ENCODE data around the gene OSBPL1A.

OSBPL1A gene

GRCh38 chr18:24333084-24333483, 64.5 kb downstream of the OSBPL1A start:
- DNase-seq, result no peak

GRCh38 chr18:24326211-24326610, 71.4 kb downstream of the OSBPL1A start:
- no peak for DNase-seq

GRCh38 chr18:24322584-24323136, 75.0 kb downstream of the OSBPL1A start:
- no peak for DNase-seq

GRCh38 chr18:24321071-24321470, 76.6 kb downstream of the OSBPL1A start:
- no peak for DNase-seq

GRCh38 chr18:24319757-24320156, 77.9 kb downstream of the OSBPL1A start:
- DNase-seq, result no peak

DNA sequence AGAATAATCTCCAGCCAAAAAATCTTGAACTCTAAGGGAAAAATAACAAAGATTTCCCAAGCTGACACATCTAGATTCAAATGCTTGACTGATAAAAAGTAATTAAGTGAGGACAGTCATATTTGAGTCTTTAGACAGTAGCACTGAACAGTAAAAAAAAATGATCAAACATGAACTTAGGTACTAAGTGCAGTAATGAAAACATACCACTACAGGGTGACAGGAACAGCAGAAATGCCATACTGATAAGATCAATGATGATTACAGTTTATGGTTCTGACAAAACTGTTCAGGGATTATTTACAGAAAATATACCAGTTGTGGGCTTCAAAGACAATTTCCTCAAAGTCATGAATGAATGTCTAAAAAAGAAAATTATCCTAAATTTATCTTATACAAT, 80.3 kb downstream of the OSBPL1A start:
- DNase-seq, result no peak

- no peak for DNase-seq
Measured at GRCh38 chr18:24315170-24315569, 82.5 kb downstream of the OSBPL1A start.

- no peak for DNase-seq
Measured at GRCh38 chr18:24306201-24306600, 91.4 kb downstream of the OSBPL1A start.

- no peak for DNase-seq
Measured at GRCh38 chr18:24300703-24301102, 96.9 kb downstream of the OSBPL1A start.

GRCh38 chr18:24296276-24296675, 101.3 kb downstream of the OSBPL1A start:
- no peak for DNase-seq

- DNase-seq, result no peak
Measured at GRCh38 chr18:24293254-24293653, 104.4 kb downstream of the OSBPL1A start.

DNA sequence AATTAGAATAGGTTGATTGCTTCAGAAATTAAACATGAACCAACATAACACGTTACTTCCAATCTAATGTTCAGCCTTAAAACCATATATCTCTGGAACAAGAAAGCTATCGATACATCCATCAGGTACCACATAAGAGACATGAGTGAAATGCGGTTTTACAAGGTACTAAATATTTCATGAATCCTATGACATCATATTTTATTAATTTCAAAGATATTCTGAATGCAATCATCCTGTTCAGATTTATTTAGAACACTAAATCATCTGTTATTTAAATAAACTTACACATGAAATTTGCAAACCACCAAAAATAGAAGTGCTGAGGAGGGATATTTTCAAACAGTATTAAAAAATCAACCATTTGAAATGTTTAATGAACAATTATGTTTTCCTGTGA, 119.0 kb downstream of the OSBPL1A start:
- no peak for DNase-seq

DNA sequence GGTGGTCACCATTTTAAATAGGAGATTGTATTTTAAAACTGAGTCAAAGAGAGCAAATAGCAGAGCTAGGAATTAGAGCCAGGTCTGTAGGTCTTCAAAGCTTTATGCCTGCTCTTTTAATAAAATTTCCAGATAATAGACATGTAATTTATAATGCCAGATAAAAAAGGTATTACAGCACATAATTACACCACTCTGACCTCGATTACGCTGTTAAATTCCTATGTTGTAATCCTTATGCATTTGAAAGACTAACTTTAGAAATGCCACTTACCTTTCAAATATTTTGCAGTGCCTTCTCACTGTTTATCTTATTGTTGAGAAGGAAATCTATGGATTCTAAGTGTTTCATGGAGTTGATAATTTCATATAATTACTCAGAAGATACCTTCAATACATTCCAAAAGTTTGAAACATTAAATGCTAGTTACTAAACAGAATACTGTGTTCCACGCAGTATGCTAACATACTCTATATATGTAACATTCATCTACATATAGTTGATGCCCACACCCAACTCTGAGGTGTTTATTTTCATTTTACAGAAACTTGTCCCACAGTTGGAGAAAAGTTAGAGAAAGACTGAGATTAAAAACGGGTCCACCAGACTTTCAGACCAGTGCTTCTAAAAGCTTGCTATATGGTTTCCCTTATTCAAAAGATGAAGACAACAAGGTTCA, 120.0 kb downstream of the OSBPL1A start:
- DNase-seq, result no peak

GRCh38 chr18:24276994-24277393, 120.6 kb downstream of the OSBPL1A start:
- no peak for DNase-seq

DNA sequence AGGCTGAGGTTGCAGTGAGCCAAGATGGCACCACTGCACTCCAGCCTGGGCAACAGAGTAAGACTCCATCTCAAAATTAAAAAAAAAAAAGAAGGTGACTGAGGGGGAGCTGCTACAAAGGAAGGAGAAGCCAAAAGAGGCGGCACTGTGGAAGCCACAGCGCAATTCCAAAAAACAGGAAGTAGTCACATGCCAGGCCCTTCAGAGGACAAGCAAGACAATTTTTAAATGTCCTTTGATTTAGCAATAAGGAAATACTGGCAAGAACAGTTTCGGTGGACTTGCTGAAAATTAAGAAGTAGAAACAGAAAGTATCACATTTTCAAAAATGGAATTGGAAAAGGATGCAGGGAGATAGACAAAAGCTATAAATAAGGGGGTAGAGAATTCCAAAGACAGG, 122.8 kb downstream of the OSBPL1A start:
- peak; percentile 13 for DNase-seq

DNA sequence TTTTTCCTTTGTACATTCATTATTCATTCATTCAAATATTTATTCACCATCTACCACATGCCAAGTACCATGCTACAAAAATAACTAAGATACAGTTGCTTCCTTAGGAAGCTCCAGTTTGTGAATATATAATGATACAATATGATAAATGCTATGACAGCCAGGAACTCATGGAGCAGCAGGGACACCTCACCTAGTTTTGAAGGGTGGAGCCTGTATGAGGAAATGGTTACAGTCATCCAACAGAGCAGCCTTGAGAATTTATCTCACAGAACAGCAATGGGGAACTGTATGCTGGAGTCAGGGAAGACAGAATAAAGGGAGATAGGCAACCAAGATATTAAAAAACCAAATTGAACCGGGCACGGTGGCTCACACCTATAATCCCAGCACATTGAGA, 124.0 kb downstream of the OSBPL1A start:
- no peak for DNase-seq

DNA sequence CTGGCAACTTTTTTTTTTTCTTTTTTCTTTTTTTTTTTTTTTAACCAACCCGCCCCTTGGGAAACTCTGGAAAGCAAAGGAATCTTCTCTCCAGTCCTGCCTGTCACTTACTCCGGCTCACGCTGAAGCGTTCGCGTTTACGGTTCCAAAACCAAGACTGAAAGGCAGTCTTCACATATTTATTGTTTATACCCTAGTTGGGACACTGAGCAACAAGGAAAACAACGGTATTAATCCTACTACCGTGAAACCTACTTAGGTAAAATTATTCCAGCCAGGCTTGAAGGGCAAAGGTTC, 125.4 kb downstream of the OSBPL1A start:
- DNase-seq, result no peak

- peak; percentile 4 for DNase-seq
Measured at GRCh38 chr18:24271381-24272228, 126.0 kb downstream of the OSBPL1A start.

- DNase-seq, result no peak
Measured at GRCh38 chr18:24270937-24271380, 126.7 kb downstream of the OSBPL1A start.

DNA sequence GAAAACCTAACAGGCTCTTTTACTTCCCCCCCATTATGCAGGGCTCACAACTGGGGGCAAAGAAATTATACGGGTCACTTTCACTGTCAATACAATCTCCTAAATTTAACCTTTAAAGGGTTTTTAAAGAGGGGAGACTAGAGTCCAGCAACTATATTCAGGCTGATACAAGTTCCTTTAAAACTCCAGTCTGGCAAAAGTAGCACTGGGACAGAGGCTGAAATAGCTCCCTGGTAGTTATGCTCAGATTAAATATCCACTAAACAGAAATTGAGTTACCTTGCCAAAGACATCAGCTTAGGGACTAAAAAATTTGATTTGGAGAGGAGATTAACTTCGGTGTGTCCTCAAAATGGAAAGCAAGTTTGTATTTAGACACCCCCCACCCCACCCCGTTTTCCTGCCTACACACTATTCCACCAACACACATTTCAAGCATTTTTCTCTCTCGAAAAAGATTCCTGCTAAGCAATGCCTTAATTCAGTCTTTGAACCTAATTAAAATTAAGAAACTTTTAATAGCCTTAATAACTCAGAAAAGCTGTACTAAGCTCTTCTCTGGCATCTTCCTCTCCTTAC, 127.2 kb downstream of the OSBPL1A start:
- DNase-seq, result no peak

GRCh38 chr18:24268784-24269550, 128.7 kb downstream of the OSBPL1A start:
- DNase-seq, result no peak

GRCh38 chr18:24267878-24268277, 129.7 kb downstream of the OSBPL1A start:
- DNase-seq, result no peak

DNA sequence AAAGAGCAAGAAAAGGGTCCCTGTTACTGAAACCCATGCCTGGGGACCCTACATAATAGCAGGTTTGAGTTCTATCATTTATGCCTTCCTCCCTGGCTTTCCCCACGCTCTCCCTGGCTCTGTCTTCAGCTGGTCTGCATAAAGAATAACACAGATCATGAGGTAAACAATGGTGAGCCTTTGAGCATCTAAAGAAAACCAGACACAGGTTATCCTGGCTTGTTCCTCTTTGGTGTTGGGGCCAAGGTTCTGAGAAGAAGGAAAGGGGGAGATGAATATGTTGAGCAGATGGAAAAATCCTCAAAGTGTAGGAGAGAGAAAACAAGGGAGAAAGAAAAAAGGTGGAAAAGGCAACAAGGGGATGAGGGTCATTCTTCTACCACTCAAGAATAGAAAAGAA, 131.5 kb downstream of the OSBPL1A start:
- DNase-seq, result no peak

Measured in CD4-positive, alpha-beta T cell treated with Interferon gamma for 1 hour (primary cell).